Adipocyte (in vitro differentiated cells): Measurements from ENCODE around the gene MCHR1.
A peak's percentile ranks its signal among the peaks of the same experiment; 100 is the strongest.

Source experiments
- DNase-seq: peaks from one replicate; pipeline ENCODE4 v3.0.0-alpha.2; 2015; ENCODE audit warnings: low read depth
- H3K27me3 ChIP-seq: replicated peaks from 2 replicates; pipeline ENCODE4 v1.7.0; 2013; ENCODE audit warnings: mild to moderate bottlenecking, low read length, moderate library complexity; ENCODE audit not compliant: control insufficient read depth, insufficient read depth
- H3K36me3 ChIP-seq: 2 replicates; pipeline ENCODE4 v1.7.0; 2013; ENCODE audit warnings: low read length, mild to moderate bottlenecking, moderate library complexity; ENCODE audit not compliant: control insufficient read depth, insufficient read depth, severe bottlenecking
- H3K4me1 ChIP-seq: 2 replicates; pipeline ENCODE4 v1.7.0; 2013; ENCODE audit warnings: mild to moderate bottlenecking, low read length, moderate library complexity; ENCODE audit not compliant: control insufficient read depth, insufficient read depth
- H3K4me3 ChIP-seq: 2 replicates; pipeline ENCODE4 v1.7.0; 2013; ENCODE audit warnings: mild to moderate bottlenecking, low read length, moderate library complexity
- H3K9ac ChIP-seq: 2 replicates; pipeline ENCODE4 v1.7.0; 2013; ENCODE audit warnings: mild to moderate bottlenecking, low read length, moderate library complexity
- H3K9me3 ChIP-seq: 2 replicates; pipeline ENCODE4 v1.7.0; 2013; ENCODE audit warnings: mild to moderate bottlenecking, low read length, moderate library complexity; ENCODE audit not compliant: control insufficient read depth

The MCHR1 gene

GRCh38 chr22:40676644-40677043 lies 2.6 kb upstream of the MCHR1 start:
- Histone ChIP-seq H3K9me3 (no peaks in the 10 kb centered on the region), H3K27me3 (peaks cover 10% of the 10 kb centered on the region), H3K36me3 (no peaks in the 10 kb centered on the region), H3K9ac (no peak overlapping the region), H3K4me1 (peaks cover 12% of the 10 kb centered on the region), H3K4me3 (no peak overlapping the region)
- DNase-seq = no peak

- no peak for DNase-seq
- H3K9ac ChIP-seq = no peak overlapping the region
- peaks cover 10% of the 10 kb centered on the region for H3K27me3 ChIP-seq
- peaks cover 17% of the 10 kb centered on the region for H3K4me1 ChIP-seq
- H3K9me3 ChIP-seq = no peaks in the 10 kb centered on the region
- peak overlapping the region; percentile 63 for H3K4me3 ChIP-seq
- no peaks in the 10 kb centered on the region for H3K36me3 ChIP-seq
These were observed 613 bp upstream of the MCHR1 start for GRCh38 chr22:40678493-40679248.

- Histone ChIP-seq H3K4me1 (peaks cover 17% of the 10 kb centered on the region), H3K4me3 (no peak overlapping the region), H3K9me3 (no peaks in the 10 kb centered on the region), H3K9ac (no peak overlapping the region), H3K36me3 (no peaks in the 10 kb centered on the region), H3K27me3 (peaks cover 10% of the 10 kb centered on the region)
- DNase-seq = peak; percentile 5
These were observed 907 bp downstream of the MCHR1 start for GRCh38 chr22:40679964-40680818.

- H3K27me3 ChIP-seq = peaks cover 10% of the 10 kb centered on the region
- no peak overlapping the region for H3K4me3 ChIP-seq
- no peak overlapping the region for H3K9ac ChIP-seq
- DNase-seq = no peak
- peaks cover 17% of the 10 kb centered on the region for H3K4me1 ChIP-seq
- H3K9me3 ChIP-seq = no peaks in the 10 kb centered on the region
- no peaks in the 10 kb centered on the region for H3K36me3 ChIP-seq
These were observed 1.5 kb downstream of the MCHR1 start for GRCh38 chr22:40680819-40681183.

- H3K9me3 ChIP-seq = no peaks in the 10 kb centered on the region
- H3K27me3 ChIP-seq = peaks cover 10% of the 10 kb centered on the region
- no peak for DNase-seq
- H3K36me3 ChIP-seq = no peaks in the 10 kb centered on the region
- peaks cover 17% of the 10 kb centered on the region for H3K4me1 ChIP-seq
- no peak overlapping the region for H3K9ac ChIP-seq
- no peak overlapping the region for H3K4me3 ChIP-seq
These were observed 2.2 kb downstream of the MCHR1 start for GRCh38 chr22:40681451-40681850.

- Histone ChIP-seq H3K36me3 (no peaks in the 10 kb centered on the region), H3K9me3 (no peaks in the 10 kb centered on the region), H3K4me3 (no peak overlapping the region), H3K27me3 (no peaks in the 10 kb centered on the region), H3K4me1 (peaks cover 7% of the 10 kb centered on the region), H3K9ac (no peak overlapping the region)
- no peak for DNase-seq
These were observed 5.4 kb downstream of the MCHR1 start for GRCh38 chr22:40684728-40685127.

- H3K4me1 ChIP-seq = peaks cover 6% of the 10 kb centered on the region
- H3K4me3 ChIP-seq = no peak overlapping the region
- no peak for DNase-seq
- H3K9ac ChIP-seq = no peak overlapping the region
- no peaks in the 10 kb centered on the region for H3K27me3 ChIP-seq
- H3K36me3 ChIP-seq = no peaks in the 10 kb centered on the region
- no peaks in the 10 kb centered on the region for H3K9me3 ChIP-seq
These were observed 6.1 kb downstream of the MCHR1 start for GRCh38 chr22:40685406-40685805.

- Histone ChIP-seq H3K9ac (no peak overlapping the region), H3K4me3 (no peak overlapping the region), H3K36me3 (no peaks in the 10 kb centered on the region), H3K4me1 (peaks cover 2% of the 10 kb centered on the region), H3K27me3 (no peaks in the 10 kb centered on the region), H3K9me3 (no peaks in the 10 kb centered on the region)
- no peak for DNase-seq
These were observed 8.4 kb downstream of the MCHR1 start for GRCh38 chr22:40687706-40688105.

GRCh38 chr22:40690370-40690769 lies 11.1 kb downstream of the MCHR1 start:
- Histone ChIP-seq H3K4me1 (no peaks in the 10 kb centered on the region), H3K27me3 (peaks cover 5% of the 10 kb centered on the region), H3K36me3 (no peaks in the 10 kb centered on the region), H3K9ac (no peak overlapping the region), H3K4me3 (no peak overlapping the region), H3K9me3 (no peaks in the 10 kb centered on the region)
- DNase-seq = no peak

GRCh38 chr22:40691532-40691931 lies 12.2 kb downstream of the MCHR1 start:
- no peaks in the 10 kb centered on the region for H3K36me3 ChIP-seq
- H3K4me3 ChIP-seq = no peak overlapping the region
- no peak for DNase-seq
- peaks cover 8% of the 10 kb centered on the region for H3K27me3 ChIP-seq
- no peaks in the 10 kb centered on the region for H3K4me1 ChIP-seq
- no peak overlapping the region for H3K9ac ChIP-seq
- no peaks in the 10 kb centered on the region for H3K9me3 ChIP-seq

- Histone ChIP-seq H3K9ac (no peak overlapping the region), H3K4me3 (no peak overlapping the region), H3K36me3 (no peaks in the 10 kb centered on the region), H3K4me1 (no peaks in the 10 kb centered on the region), H3K27me3 (peaks cover 8% of the 10 kb centered on the region), H3K9me3 (no peaks in the 10 kb centered on the region)
- no peak for DNase-seq
These were observed 15.1 kb downstream of the MCHR1 start for GRCh38 chr22:40694411-40694810.
